DND-41 (cell line): Measurements from ENCODE around the gene SUV39H2.

ENCODE experiments used
- ATAC-seq: fragments of 200-7000 bp; cut with Tn5 transposase; 3 replicates; pipeline ENCODE4 v1.9.1; 2021; ENCODE audit warnings: low read depth; ENCODE audit not compliant: insufficient read depth
- DNase-seq: peaks from one replicate; pipeline ENCODE4 v3.0.0-alpha.2; 2020
- H2AFZ ChIP-seq: 2 replicates; pipeline ENCODE4 v1.6.0; 2012; ENCODE audit warnings: low read depth, low read length
- H3K27ac ChIP-seq: 2 replicates; pipeline ENCODE4 v1.5.1; 2012; ENCODE audit warnings: low read length, inconsistent platforms
- H3K27me3 ChIP-seq: fragments of 200-600 bp; sonication (generic); 2 replicates; pipeline ENCODE4 v1.6.0; 2012; ENCODE audit warnings: low read length, mild to moderate bottlenecking, inconsistent platforms; ENCODE audit not compliant: insufficient read depth, poor library complexity
- H3K36me3 ChIP-seq: 2 replicates; pipeline ENCODE4 v1.5.1; 2012; ENCODE audit warnings: low read length, inconsistent platforms; ENCODE audit not compliant: insufficient read depth
- H3K4me1 ChIP-seq: 2 replicates; pipeline ENCODE4 v1.5.1; 2012; ENCODE audit warnings: mild to moderate bottlenecking, low read length; ENCODE audit not compliant: insufficient read depth
- H3K4me2 ChIP-seq: 2 replicates; pipeline ENCODE4 v1.6.0; 2012; ENCODE audit warnings: mild to moderate bottlenecking, moderate library complexity, low read length, inconsistent platforms; ENCODE audit not compliant: insufficient read depth
- H3K4me3 ChIP-seq, 2 experiments: fragments of 200-600 bp in 1 of 2; shearing (Covaris generic) in 1 of 2; 2 replicates each; pipeline ENCODE4 v1.5.1; 2012 to 2016; ENCODE audit warnings: inconsistent platforms in 2 of 2, low read length in 2 of 2, mild to moderate bottlenecking in 2 of 2, low read depth in 1 of 2, moderate library complexity in 1 of 2
- H3K79me2 ChIP-seq: 2 replicates; pipeline ENCODE4 v1.6.0; 2012; ENCODE audit warnings: low read length, inconsistent platforms; ENCODE audit not compliant: insufficient read depth
- H3K9ac ChIP-seq: 2 replicates; pipeline ENCODE4 v1.6.0; 2012; ENCODE audit warnings: low read depth, mild to moderate bottlenecking, inconsistent platforms, low read length, moderate library complexity
- H3K9me3 ChIP-seq: 2 replicates; pipeline ENCODE4 v1.5.1; 2012; ENCODE audit warnings: low read length, moderate library complexity, mild to moderate bottlenecking, inconsistent platforms; ENCODE audit not compliant: insufficient read depth, severe bottlenecking
- H4K20me1 ChIP-seq: 2 replicates; pipeline ENCODE4 v1.6.0; 2012; ENCODE audit warnings: low read length; ENCODE audit not compliant: insufficient read depth
- EZH2 ChIP-seq: IDR thresholded peaks from 3 replicates; pipeline ENCODE4 v1.6.1; 2012; ENCODE audit warnings: borderline replicate concordance, low read depth, mild to moderate bottlenecking, moderate library complexity, low read length, inconsistent platforms; ENCODE audit not compliant: severe bottlenecking
- TF ChIP-seq, protein P1 (sequence below): IDR thresholded peaks from 2 replicates; pipeline ENCODE4 v1.5.1; 2012; ENCODE audit warnings: borderline replicate concordance, low read length, moderate library complexity, mild to moderate bottlenecking; ENCODE audit not compliant: poor library complexity, severe bottlenecking; ENCODE audit errors: extremely low read depth

SUV39H2 gene

GRCh38 chr10:14837003-14837756, 41.5 kb upstream of the SUV39H2 start:
- H3K4me3 ChIP-seq, result peak overlapping the region; percentile 51 to 98
- H3K4me2 ChIP-seq, result peak overlapping the region; percentile 71
- DNase-seq, result no peak
- no peaks in the 10 kb centered on the region for H3K27me3 ChIP-seq
- peak overlapping the region; percentile 95 for H2AFZ ChIP-seq
- peak overlapping the region; percentile 78 for H3K27ac ChIP-seq
- no peaks in the 10 kb centered on the region for H3K9me3 ChIP-seq
- peaks cover 26% of the 10 kb centered on the region for H4K20me1 ChIP-seq
- ATAC-seq, result no peak
- peaks cover 26% of the 10 kb centered on the region for H3K4me1 ChIP-seq
- H3K79me2 ChIP-seq, result peaks cover 41% of the 10 kb centered on the region
- peak overlapping the region; percentile 99 for H3K9ac ChIP-seq
- peaks cover 29% of the 10 kb centered on the region for H3K36me3 ChIP-seq
- TF ChIP-seq, protein P1, sequence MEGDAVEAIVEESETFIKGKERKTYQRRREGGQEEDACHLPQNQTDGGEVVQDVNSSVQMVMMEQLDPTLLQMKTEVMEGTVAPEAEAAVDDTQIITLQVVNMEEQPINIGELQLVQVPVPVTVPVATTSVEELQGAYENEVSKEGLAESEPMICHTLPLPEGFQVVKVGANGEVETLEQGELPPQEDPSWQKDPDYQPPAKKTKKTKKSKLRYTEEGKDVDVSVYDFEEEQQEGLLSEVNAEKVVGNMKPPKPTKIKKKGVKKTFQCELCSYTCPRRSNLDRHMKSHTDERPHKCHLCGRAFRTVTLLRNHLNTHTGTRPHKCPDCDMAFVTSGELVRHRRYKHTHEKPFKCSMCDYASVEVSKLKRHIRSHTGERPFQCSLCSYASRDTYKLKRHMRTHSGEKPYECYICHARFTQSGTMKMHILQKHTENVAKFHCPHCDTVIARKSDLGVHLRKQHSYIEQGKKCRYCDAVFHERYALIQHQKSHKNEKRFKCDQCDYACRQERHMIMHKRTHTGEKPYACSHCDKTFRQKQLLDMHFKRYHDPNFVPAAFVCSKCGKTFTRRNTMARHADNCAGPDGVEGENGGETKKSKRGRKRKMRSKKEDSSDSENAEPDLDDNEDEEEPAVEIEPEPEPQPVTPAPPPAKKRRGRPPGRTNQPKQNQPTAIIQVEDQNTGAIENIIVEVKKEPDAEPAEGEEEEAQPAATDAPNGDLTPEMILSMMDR, result no peak
- no peak for TF ChIP-seq EZH2

GRCh38 chr10:14837757-14838581, 40.7 kb upstream of the SUV39H2 start, which contains the start of the genes CDNF, HSPA14 and MSANTD7:
Gene CDNF (minus strand): TSS chr10:14838037. CDS start chr10:14837946, 91 bp downstream.
Gene HSPA14 (plus strand): TSS chr10:14838306. CDS start chr10:14838403, 97 bp downstream.
Gene MSANTD7 (plus strand): TSS chr10:14838306. CDS start chr10:14842285, 3,979 bp downstream.
- H3K9ac ChIP-seq, result peak within 1 kb of the TSS; percentile 99
- H3K9me3 ChIP-seq, result no peaks in the 10 kb centered on the region
- H3K4me1 ChIP-seq, result peaks cover 26% of the 10 kb centered on the region
- H3K27me3 ChIP-seq, result no peaks in the 10 kb centered on the region
- peaks cover 34% of the 10 kb centered on the region for H4K20me1 ChIP-seq
- peak within 1 kb of the TSS; percentile 95 for H2AFZ ChIP-seq
- ATAC-seq (peak; percentile 90), DNase-seq (peak; percentile 99)
- H3K79me2 ChIP-seq, result peaks cover 49% of the 10 kb centered on the region
- H3K36me3 ChIP-seq, result peaks cover 37% of the 10 kb centered on the region
- H3K27ac ChIP-seq, result peak within 1 kb of the TSS; percentile 98
- H3K4me2 ChIP-seq, result peak within 1 kb of the TSS; percentile 89
- H3K4me3 ChIP-seq, result peak within 1 kb of the TSS; percentile 94 to 98
- no peak for TF ChIP-seq EZH2
- TF ChIP-seq, protein P1, result peak; percentile 10

- no peaks in the 10 kb centered on the region for H3K27me3 ChIP-seq
- H3K79me2 ChIP-seq, result peaks cover 57% of the 10 kb centered on the region
- peak overlapping the region; percentile 99 for H3K9ac ChIP-seq
- H3K4me2 ChIP-seq, result peak overlapping the region; percentile 89
- no peak for TF ChIP-seq EZH2
- TF ChIP-seq, protein P1, result no peak
- peaks cover 45% of the 10 kb centered on the region for H3K36me3 ChIP-seq
- H3K27ac ChIP-seq, result peak overlapping the region; percentile 98
- peak overlapping the region; percentile 94 to 98 for H3K4me3 ChIP-seq
- DNase-seq (peak; percentile 44), ATAC-seq (peak; percentile 23)
- peaks cover 26% of the 10 kb centered on the region for H3K4me1 ChIP-seq
- peak overlapping the region; percentile 95 for H2AFZ ChIP-seq
- no peaks in the 10 kb centered on the region for H3K9me3 ChIP-seq
- H4K20me1 ChIP-seq, result peaks cover 41% of the 10 kb centered on the region
Observed at GRCh38 chr10:14838582-14839304, 39.9 kb upstream of the SUV39H2 start.
